ENCODE measurements around the gene MUL1. TPM values are rescaled to one million over a fixed set of nuclear protein-coding genes. Genes with fewer than 3 reads are reported as not detected.

Gene MUL1
- total RNA-seq, 1 donor from 2014 or later: 34.7 TPM

DNA sequence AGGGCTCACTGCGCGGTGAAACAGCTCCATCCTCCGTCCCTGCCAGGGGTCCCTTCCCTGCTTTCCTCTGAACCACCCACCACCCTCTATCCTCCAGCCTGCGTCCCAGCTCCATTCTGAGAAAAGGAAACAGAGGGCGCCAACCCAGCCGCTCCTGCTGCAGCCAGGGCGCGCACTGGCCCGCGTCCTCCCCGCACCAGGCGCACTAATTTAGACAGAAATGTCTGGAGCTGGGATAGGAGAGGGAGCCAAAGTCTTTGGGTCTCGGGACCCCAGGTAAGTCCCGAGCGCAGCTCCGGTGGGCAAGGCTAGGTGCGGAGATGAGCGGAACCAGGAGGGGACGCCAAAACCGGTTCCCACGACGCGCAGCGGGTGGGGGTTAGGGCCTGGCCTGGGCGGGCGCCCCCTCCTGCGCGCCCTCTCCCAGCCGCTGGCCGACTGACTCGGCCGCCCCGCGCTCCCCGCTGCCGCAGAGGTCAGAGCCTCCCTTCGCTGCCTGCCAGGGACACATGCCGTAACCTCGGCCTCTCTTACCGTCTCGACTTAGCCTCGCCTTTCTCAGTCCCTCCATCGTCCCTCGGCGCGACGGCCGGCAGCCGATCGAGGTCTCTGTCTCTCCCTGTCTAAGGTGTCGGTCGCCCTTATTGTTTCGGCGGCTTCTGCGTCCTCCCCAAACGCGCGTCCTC is 24.0 kb downstream of the MUL1 start:
- no peak overlapping the region for H3K27ac ChIP-seq
- no peaks in the 10 kb centered on the region for H3K9me3 ChIP-seq
- peak overlapping the region; percentile 70 to 75 for H3K4me3 ChIP-seq
- no peak for DNase-seq (ENCODE audit: low spot score in 2 of 2)
- no peaks in the 10 kb centered on the region for H3K27me3 ChIP-seq
- peaks cover 8 to 15% of the 10 kb centered on the region in 2 donors for H3K4me1 ChIP-seq
- H3K36me3 ChIP-seq: no peaks in the 10 kb centered on the region
- intact Hi-C loops (cut with DNase I): no loop called here
- TF ChIP-seq, protein P1, sequence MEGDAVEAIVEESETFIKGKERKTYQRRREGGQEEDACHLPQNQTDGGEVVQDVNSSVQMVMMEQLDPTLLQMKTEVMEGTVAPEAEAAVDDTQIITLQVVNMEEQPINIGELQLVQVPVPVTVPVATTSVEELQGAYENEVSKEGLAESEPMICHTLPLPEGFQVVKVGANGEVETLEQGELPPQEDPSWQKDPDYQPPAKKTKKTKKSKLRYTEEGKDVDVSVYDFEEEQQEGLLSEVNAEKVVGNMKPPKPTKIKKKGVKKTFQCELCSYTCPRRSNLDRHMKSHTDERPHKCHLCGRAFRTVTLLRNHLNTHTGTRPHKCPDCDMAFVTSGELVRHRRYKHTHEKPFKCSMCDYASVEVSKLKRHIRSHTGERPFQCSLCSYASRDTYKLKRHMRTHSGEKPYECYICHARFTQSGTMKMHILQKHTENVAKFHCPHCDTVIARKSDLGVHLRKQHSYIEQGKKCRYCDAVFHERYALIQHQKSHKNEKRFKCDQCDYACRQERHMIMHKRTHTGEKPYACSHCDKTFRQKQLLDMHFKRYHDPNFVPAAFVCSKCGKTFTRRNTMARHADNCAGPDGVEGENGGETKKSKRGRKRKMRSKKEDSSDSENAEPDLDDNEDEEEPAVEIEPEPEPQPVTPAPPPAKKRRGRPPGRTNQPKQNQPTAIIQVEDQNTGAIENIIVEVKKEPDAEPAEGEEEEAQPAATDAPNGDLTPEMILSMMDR (IDR thresholded peaks at IDR 0.05): no peak

DNA sequence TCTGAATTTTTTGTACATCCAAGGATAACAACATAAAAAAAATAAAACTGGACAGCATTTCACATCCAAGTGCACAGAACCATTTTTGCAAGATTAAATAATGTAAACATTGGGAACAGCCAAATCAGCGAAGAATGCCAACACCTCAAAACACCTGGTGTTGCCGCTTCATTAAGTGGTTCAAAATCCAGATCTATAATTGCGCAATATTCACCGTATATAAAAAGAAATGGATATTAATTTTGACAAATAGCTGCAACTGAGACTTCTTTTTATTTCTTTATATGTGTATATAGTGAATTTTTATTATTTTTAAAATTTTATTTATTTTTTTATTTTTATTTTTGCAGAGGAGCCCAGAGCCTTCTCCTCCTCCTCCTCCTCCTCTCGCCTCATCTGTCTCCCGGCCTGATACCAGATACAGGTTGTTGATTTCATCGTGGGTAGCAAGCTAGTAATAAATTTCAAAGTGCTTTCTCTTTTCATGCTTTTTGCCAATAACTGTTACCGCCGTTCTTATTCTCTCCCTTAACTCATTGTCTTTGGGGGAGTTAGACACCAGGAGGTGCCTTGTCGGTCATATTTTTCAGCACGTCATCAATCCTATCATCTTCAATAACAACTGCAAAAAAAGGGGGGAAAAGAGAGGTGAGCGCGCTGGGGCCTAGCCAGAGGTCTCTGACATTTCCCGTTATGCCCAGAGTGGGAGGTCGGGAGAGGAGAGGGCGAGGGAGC is 24.7 kb downstream of the MUL1 start:
- Histone ChIP-seq H3K4me1 (peaks cover 8 to 15% of the 10 kb centered on the region in 2 donors), H3K4me3 (peak overlapping the region; percentile 70 to 75), H3K9me3 (no peaks in the 10 kb centered on the region), H3K27ac (no peak overlapping the region), H3K27me3 (no peaks in the 10 kb centered on the region), H3K36me3 (no peaks in the 10 kb centered on the region)
- no peak for DNase-seq (ENCODE audit: low spot score in 2 of 2)
- TF ChIP-seq, protein P1 (IDR thresholded peaks at IDR 0.05): no peak
- intact Hi-C loops (cut with DNase I): no loop called here

DNA sequence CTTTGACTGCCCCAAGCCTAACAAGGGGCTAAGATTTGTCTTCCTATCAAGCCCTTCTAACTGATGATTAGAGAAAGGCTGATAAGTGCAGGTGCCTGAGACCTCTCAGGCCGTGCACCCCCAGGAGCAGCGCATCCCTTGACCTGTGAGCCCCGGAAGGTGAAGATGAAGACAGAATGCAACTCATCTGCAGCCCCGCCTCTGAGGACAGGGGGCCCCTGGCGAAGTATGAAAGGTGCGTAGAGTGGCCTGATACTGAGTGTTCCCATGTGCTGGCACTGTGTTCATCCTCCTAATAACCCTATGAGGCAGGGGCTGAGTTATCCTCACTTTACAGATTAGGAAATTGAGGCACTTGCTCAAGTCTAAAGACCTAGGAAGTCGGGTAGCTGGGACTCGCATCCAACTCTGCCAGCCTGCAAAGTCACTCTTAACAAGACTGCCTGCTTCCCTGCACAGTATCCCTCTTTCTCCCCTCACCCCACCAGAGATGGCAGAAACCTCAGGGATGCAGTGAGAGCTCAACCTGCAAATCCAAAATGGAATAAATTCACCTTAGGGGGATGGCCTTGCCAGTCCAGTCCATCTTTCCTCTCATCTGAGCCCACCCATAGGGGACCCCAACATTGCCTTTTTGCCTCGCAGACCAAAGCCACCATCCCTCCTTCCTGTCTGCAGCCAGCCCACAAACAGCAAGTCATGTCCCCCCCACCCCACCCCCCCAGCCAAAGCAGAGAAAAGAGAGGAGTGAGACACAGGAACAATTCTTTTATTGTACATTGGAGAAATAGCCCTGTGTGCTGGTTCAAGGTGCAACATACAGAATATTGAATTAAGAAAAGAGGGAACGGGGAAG is 26.1 kb downstream of the MUL1 start:
- intact Hi-C loops (cut with DNase I): no loop called here
- DNase-seq (ENCODE audit: low spot score in 2 of 2): no peak
- peaks cover 10% of the 10 kb centered on the region for H3K27me3 ChIP-seq
- no peak overlapping the region for H3K4me3 ChIP-seq
- H3K27ac ChIP-seq: no peak overlapping the region
- H3K9me3 ChIP-seq: no peaks in the 10 kb centered on the region
- TF ChIP-seq, protein P1 (IDR thresholded peaks at IDR 0.05): no peak
- H3K36me3 ChIP-seq: no peaks in the 10 kb centered on the region
- H3K4me1 ChIP-seq: peaks cover 8 to 15% of the 10 kb centered on the region in 2 donors

DNA sequence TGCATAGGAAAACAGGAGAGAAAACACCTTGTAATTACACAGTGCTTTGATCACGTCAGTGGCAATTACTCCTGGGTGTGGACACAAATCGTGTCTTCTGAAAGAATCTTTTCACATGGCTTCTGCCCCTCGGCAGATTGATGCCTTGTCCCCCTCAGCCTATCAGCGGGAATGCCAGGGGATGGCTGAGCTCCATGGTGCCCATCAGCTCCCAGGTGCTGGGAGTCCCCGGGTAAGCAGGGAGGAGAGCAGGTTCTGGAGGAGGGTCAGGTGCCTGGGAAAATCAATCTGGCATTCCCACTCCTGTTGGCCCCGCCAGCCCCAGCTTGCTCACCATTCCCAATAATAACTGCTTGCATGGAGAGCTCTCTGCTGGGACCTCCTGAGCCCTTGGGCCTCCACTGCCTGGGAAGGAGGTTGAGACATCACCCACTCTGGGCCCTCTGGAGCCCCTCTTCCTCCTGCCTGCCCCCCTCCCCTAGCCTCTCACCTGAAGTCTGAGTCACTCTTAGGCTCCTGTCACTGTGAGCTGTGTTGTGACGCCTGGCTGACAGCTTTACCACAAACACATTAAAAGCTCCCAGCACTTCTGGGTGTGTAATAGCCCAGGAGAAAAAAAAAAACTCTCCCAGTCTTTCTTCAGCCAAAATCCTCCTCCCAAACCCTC is 26.9 kb downstream of the MUL1 start:
- H3K27me3 ChIP-seq: peaks cover 15% of the 10 kb centered on the region
- H3K9me3 ChIP-seq: no peaks in the 10 kb centered on the region
- no peak for DNase-seq (ENCODE audit: low spot score in 2 of 2)
- no peak overlapping the region for H3K4me3 ChIP-seq
- H3K4me1 ChIP-seq: peaks cover 8 to 15% of the 10 kb centered on the region in 2 donors
- TF ChIP-seq, protein P1 (IDR thresholded peaks at IDR 0.05): no peak
- H3K36me3 ChIP-seq: no peaks in the 10 kb centered on the region
- no peak overlapping the region for H3K27ac ChIP-seq
- intact Hi-C loops (cut with DNase I): no loop called here

DNA sequence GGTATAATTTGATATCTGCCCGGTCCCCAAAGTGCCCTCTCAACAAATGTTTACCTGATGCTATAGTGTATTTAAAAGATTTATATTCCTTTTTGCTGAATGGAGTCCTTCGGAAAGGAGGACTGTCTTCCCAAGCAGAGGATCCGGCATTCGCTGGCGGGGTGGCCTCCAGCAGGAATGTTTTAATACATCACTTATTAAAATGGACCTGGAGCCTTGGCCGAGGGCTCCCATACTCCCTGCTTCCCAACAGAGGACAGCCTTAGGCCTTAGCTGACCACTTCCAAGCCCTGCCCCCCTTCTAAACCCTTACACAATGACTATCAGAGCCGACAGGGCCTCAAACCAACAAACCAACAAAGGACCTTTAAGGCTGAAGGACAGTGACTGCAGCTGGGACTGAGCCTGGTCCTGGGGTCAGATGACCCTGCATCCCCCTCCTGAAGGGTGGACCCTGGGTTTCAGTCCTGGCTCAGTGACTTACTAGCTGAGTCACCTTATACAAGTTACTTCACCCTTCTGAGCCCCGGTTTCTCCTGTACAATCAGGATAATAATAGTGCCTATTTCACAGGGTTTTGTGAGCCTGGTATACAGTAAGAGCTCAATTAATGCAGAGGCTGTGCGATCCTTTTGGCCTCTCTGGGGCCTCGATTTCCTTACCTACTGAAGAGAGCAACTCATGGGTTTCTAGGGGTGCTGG is 27.6 kb downstream of the MUL1 start:
- DNase-seq (ENCODE audit: low spot score in 2 of 2): no peak
- Histone ChIP-seq H3K36me3 (no peaks in the 10 kb centered on the region), H3K4me3 (no peak overlapping the region), H3K4me1 (peaks cover 8 to 15% of the 10 kb centered on the region in 2 donors), H3K27ac (no peak overlapping the region), H3K27me3 (peaks cover 15% of the 10 kb centered on the region), H3K9me3 (no peaks in the 10 kb centered on the region)
- intact Hi-C loops (cut with DNase I): no loop called here
- TF ChIP-seq, protein P1 (IDR thresholded peaks at IDR 0.05): no peak

Data from ascending aorta (tissue), 2 donors.